ENCODE results near the gene TMPRSS9. TPM values are rescaled to one million over a fixed set of nuclear protein-coding genes. Genes with fewer than 3 reads are reported as not detected.

TMPRSS9 gene
- total RNA-seq, 1 donor from 2014 or later = not detected

- intact Hi-C loops (cut with micrococcal nuclease) = no loop called here
- no peak for DNase-seq
- peak overlapping the region; percentile 76 for H3K4me3 ChIP-seq
Observed at GRCh38 chr19:2428756-2429711, 69.0 kb downstream of the TMPRSS9 start.

DNA sequence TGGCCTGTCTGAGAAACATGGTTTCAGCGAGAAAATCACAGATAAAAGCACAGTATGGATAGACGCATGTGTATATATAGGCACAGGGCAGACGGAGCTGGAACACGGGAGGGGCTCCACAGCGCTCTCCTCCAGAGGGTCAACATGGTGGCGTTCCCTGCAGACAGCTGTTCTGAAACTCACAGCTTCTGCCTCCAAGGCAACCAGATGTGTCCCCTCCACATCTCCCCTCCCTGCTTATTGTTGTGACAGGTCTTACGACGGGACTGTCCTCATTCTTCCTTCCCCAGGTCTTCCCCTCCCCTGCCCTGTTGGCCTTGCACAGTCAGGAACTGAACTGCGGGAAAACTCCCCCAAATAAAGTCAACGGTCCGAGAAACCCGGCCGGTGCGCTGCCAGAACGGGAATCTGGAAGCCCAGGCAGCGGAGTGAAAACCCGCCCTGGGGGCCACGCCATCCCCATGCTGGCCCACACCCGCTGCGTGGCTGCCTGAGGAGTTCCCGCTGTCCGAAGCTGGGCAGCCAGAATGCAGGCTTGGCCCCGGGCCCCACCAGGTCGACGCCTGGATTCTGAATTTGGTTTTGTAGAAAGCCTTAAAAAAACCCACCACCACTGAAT lies 70.0 kb downstream of the TMPRSS9 start:
- H3K9me3 ChIP-seq (replicated peaks) = no peaks in the 10 kb centered on the region
- H3K4me3 ChIP-seq = no peak overlapping the region
- peaks cover 36% of the 10 kb centered on the region for H3K4me1 ChIP-seq
- no peaks in the 10 kb centered on the region for H3K27me3 ChIP-seq (ENCODE audit: low read depth)
- no peak for TF ChIP-seq CTCF (IDR thresholded peaks at IDR 0.05; ENCODE audit: borderline replicate concordance)
- intact Hi-C loops (cut with micrococcal nuclease) = no loop called here
- peaks cover 44% of the 10 kb centered on the region for H3K36me3 ChIP-seq
- DNase-seq = no peak
- H3K27ac ChIP-seq (replicated peaks) = no peak overlapping the region

More at GRCh38 chr19:2428756-2429711, 69.0 kb downstream of the TMPRSS9 start:
- Histone ChIP-seq H3K36me3 (peaks cover 36% of the 10 kb centered on the region), H3K9me3 (replicated peaks) (no peaks in the 10 kb centered on the region), H3K27ac (replicated peaks) (peak overlapping the region; percentile 96), H3K27me3 (ENCODE audit: low read depth) (no peaks in the 10 kb centered on the region), H3K4me1 (peaks cover 43% of the 10 kb centered on the region)
- TF ChIP-seq CTCF (IDR thresholded peaks at IDR 0.05; ENCODE audit: borderline replicate concordance) = no peak

DNA sequence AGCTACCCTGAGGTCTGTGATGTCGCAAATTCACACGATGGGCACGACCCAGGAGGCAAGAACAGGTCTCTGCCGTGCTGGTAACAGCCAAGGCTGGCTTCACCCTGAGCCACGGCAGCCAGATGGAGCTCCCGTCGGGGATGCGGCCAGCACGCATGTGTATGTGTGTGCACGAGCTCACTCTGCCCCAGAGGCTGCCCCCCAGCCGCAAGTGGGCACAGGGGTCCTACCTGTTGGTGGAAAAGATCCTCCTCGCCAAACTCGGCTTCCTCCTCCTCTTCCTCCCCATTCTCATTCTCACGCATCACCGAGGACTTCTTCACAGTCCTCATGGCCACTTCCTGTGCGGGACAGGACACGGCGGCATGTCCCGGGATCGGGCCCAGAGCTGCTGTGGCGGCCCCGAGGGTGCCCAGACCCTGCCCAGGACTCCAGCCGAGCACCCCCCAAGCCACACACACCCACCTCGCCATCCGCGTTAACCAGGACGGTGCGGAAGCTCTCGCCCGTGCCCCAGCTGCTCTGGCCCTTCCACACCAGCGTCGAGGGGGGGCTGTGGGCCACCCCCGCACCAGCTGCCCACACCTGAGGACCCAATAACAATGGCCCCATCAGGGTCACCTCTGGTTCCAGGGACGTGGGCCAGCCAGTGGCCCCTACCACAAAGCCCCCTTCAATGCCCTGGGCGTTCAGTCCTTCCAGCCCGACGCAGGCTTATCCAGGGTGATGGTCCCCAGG lies 71.4 kb downstream of the TMPRSS9 start:
- H3K4me3 ChIP-seq = no peak overlapping the region
- no peaks in the 10 kb centered on the region for H3K27me3 ChIP-seq (ENCODE audit: low read depth)
- H3K9me3 ChIP-seq (replicated peaks) = no peaks in the 10 kb centered on the region
- peaks cover 22% of the 10 kb centered on the region for H3K4me1 ChIP-seq
- TF ChIP-seq CTCF (IDR thresholded peaks at IDR 0.05; ENCODE audit: borderline replicate concordance) = no peak
- intact Hi-C loops (cut with micrococcal nuclease) = no loop called here
- peaks cover 38% of the 10 kb centered on the region for H3K36me3 ChIP-seq
- H3K27ac ChIP-seq (replicated peaks) = no peak overlapping the region
- DNase-seq = no peak

DNA sequence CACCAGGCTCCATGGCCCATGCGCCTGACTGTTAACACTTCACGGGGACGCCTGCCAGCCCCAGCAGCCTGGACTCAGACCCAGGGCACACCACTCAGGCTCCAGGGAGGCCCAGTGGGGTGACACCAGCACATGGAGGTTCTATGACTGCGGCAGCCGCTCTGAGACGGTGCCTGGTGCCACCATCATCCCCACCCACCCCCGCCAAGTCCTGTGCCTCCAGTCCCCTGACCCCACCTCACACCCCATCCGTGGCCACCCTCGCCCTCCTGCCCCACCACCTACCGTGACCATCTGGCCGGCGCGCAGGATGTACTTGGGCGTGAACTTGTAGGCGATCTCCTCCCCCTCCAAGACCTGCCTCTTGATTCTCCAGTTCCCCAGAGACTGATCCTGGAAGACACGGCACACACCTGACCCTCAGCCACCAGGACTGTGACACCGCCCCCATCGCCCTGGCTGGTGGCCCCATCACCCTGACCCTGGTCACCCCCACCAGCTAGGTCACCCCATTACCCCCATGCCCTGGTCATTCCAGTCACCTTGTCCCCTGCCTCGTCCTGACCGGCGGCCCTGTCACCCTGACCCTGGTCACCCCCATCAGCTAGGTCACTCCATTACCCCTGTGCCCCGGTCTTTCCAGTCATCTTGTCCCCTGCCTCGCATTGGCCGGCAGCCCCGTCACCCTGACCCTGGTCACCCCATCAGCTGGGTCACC lies 72.2 kb downstream of the TMPRSS9 start:
- H3K27me3 ChIP-seq (ENCODE audit: low read depth) = no peaks in the 10 kb centered on the region
- H3K27ac ChIP-seq (replicated peaks) = no peak overlapping the region
- H3K36me3 ChIP-seq = peaks cover 39% of the 10 kb centered on the region
- H3K4me3 ChIP-seq = no peak overlapping the region
- no peaks in the 10 kb centered on the region for H3K9me3 ChIP-seq (replicated peaks)
- no peak for DNase-seq
- peaks cover 14% of the 10 kb centered on the region for H3K4me1 ChIP-seq
- TF ChIP-seq CTCF (IDR thresholded peaks at IDR 0.05; ENCODE audit: borderline replicate concordance) = no peak
- intact Hi-C loops (cut with micrococcal nuclease) = no loop called here

GRCh38 chr19:2433854-2434253 lies 73.8 kb downstream of the TMPRSS9 start:
- Histone ChIP-seq H3K4me1 (peaks cover 4% of the 10 kb centered on the region), H3K36me3 (peaks cover 49% of the 10 kb centered on the region), H3K4me3 (no peak overlapping the region), H3K27ac (replicated peaks) (no peak overlapping the region), H3K27me3 (ENCODE audit: low read depth) (no peaks in the 10 kb centered on the region), H3K9me3 (replicated peaks) (no peaks in the 10 kb centered on the region)
- no peak for TF ChIP-seq CTCF (IDR thresholded peaks at IDR 0.05; ENCODE audit: borderline replicate concordance)
- intact Hi-C loops (cut with micrococcal nuclease) = no loop called here
- no peak for DNase-seq
